ENCODE data around the gene ZNF627. TPM values are rescaled to one million over a fixed set of nuclear protein-coding genes. Genes with fewer than 3 reads are reported as not detected.
"Not testable (repeated sequence)": the region's sequence is repeated elsewhere in the genome, so short reads cannot be mapped to it uniquely, and the experiment has no call there.

Gene ZNF627
- total RNA-seq, 2 experiments from 2014 or later, result 6.4 to 6.7 TPM

DNA sequence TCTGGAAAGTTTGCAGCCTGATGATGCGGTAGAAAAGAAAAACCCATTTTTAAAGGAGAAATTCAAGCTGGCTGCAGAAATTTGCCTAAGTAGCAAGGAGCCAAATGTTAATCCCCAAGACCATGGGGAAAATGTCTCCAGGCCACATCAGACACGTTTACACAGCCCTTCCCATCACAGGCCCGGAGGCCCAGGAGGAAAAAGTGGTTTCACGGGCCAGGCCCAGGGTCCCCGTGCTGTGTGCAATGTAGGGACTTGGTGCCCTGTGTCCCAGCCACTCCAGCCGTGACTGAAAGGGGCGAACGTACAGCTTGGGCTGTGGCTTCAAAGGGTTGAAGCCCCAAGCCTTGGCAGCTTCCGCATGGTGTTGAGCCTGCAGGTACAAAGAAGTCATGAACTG is 35.9 kb downstream of the ZNF627 start:
- Mint-ChIP-seq H3K27ac (no peak overlapping the region), H3K4me3 (no peak overlapping the region), H3K4me1 (no peaks in the 10 kb centered on the region), H3K36me3 (ENCODE audit: low read depth) (no peaks in the 10 kb centered on the region), H3K9me3 (ENCODE audit: low read depth) (peaks cover 10% of the 10 kb centered on the region), H3K27me3 (peaks cover 2% of the 10 kb centered on the region)
- ChIA-PET POLR2A (no interaction called here), CTCF (no interaction called here)
- intact Hi-C loops (cut with DNase I, micrococcal nuclease), result no loop called here
- ATAC-seq (no peak), DNase-seq (no peak)

DNA sequence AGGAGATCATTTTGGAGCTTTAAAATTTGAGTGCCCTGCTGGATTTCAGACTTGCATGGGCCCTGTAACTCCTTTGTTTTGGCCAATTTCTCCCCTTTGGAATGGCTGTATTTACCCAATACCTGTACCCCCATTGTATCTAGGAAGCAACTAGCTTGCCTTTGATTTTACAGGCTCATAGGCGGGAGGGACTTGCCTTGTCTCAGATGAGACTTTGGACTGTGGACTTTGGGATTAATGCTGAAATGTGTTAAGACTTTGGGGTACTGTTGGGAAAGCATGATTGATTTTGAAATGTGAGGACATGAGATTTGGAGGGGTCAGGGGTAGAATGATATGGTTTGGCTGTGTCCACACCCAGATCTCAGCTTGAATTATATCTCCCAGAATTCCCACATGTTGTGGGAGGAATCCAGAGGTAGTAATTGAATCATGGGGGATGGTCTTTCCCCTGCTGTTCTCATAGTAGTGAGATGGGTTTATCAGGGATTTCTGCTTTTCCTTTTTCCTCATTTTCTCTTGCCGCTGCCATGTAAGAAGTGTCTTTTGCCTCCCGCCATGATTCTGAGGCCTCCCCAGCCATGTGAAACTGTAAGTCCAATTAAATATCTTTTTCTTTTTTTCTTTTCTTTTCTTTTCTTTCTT is 36.9 kb downstream of the ZNF627 start:
- H3K27ac Mint-ChIP-seq; DNase-seq; ATAC-seq; H3K4me3 Mint-ChIP-seq; POLR2A ChIA-PET; intact Hi-C loops (cut with DNase I, micrococcal nuclease); H3K4me1 Mint-ChIP-seq; H3K27me3 Mint-ChIP-seq; H3K36me3 Mint-ChIP-seq (ENCODE audit: low read depth): not testable (repeated sequence)
- CTCF ChIA-PET, result interaction anchor here (0.6 kb wide), 1 partner anchor 669 kb away, joined by 3 read pairs; no protein-coding TSS in a partner anchor
- peaks cover 10% of the 10 kb centered on the region for H3K9me3 Mint-ChIP-seq (ENCODE audit: low read depth)

DNA sequence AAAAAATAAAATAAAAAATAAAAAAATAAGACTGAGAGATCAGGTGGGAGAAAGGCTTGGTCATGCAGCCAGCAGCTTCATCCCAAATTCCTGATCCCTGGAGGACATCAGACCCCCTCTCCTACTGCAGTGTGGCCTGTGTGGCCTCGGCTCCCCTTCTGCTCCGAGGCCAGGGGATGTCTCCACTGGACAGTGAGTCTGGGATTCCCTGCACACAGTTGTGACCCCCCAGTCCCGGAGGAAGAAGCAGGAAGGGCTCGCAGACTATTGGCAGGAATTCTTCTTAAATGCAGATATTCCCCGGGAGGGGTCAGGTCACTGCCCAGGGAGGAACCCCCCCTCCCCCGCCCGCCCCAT is 41.9 kb downstream of the ZNF627 start:
- intact Hi-C loops (cut with DNase I, micrococcal nuclease), result loop anchor here in 1 of 2 experiments (1.0 to 5.0 kb wide), 8 partner anchors 14 to 257 kb away; partner anchors contain the start of genes ELOF1, EPOR, ZNF440 and ZNF627
- ChIA-PET POLR2A (interaction anchor here (0.5 kb wide), 1 partner anchor 631 kb away, joined by 5 read pairs; no protein-coding TSS in a partner anchor), CTCF (no interaction called here)
- H3K9me3 Mint-ChIP-seq (ENCODE audit: low read depth), result no peaks in the 10 kb centered on the region
- no peaks in the 10 kb centered on the region for H3K4me1 Mint-ChIP-seq
- no peak for DNase-seq
- peak; percentile 4 for ATAC-seq
- H3K36me3 Mint-ChIP-seq (ENCODE audit: low read depth), result no peaks in the 10 kb centered on the region
- peaks cover 10% of the 10 kb centered on the region for H3K27me3 Mint-ChIP-seq
- no peak overlapping the region for H3K27ac Mint-ChIP-seq
- no peak overlapping the region for H3K4me3 Mint-ChIP-seq

DNA sequence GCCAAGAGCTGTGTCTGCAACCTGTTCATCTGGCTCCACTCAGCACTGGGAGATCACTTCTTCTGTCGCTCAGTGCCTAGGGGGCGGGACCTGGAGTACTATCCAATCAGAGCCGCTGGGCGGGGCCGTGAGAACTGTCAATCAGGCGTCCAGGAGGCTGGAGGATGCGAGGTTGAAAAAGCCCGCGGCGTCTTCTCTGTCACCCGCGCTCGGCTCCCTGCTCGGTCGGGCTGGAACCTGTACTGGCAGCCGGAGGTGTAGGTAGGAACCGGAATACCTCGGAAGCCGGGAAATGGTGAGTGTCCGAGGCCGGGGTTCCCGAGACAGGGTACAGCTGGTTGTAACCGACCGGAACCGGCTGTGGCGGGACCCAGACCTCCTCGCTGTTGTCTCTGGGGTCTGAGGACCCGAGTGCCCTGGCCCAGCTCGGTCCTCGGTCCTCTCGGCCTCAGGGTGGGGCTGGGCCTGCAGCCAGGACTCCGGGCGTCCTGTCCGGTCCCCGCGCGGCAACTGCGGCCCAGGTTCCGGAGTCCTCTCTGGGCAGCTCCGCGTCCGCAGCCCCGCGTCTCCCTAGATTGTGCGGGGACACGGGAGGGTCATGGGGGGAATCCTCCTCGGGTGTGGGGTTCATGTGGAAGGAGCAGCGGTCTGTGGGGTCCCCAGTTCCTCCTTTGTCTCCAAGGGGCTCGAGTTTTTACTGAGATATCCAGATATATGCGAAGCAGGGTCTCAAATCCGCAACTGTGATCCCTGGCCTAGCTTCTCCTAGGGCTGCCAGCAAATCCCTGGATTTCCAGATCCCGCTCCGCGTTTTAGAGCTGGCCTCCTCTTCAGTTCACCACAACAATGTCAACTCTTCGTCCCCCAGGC is 42.6 kb downstream of the ZNF627 start:
- intact Hi-C loops (cut with DNase I, micrococcal nuclease), result loop anchor here in 1 of 2 experiments (1.0 to 5.0 kb wide), 8 partner anchors 15 to 258 kb away; partner anchors contain the start of genes ELOF1, EPOR, ZNF440 and ZNF627

DNA sequence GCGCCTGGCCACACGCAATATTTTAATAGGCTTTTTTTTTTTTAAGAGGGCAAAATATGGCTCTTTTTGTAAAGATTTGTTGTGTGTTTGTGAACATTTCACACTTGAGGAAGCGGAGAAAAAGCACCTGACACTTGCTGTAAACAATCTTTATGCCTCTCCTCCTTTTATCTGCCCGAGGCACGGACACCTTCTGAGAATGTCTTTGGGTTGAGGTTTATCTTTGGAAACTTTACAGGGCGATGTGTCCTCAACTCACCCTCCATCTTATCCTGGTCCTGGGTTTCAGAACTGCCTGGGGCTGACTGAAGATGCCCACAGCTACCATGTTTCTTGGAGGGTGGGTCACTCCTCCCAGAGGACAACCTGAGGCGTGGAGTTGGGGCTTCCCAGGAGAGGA is 44.0 kb downstream of the ZNF627 start:
- Mint-ChIP-seq H3K27me3 (peaks cover 10% of the 10 kb centered on the region), H3K27ac (no peak overlapping the region), H3K36me3 (ENCODE audit: low read depth) (no peaks in the 10 kb centered on the region), H3K9me3 (ENCODE audit: low read depth) (no peaks in the 10 kb centered on the region), H3K4me1 (no peaks in the 10 kb centered on the region), H3K4me3 (no peak overlapping the region)
- CTCF ChIA-PET, result interaction anchor here (0.6 kb wide), 2 partner anchors 93 to 198 kb away, joined by 4 to 5 read pairs; no protein-coding TSS in a partner anchor
- intact Hi-C loops (cut with DNase I, micrococcal nuclease), result no loop called here
- no peak for DNase-seq
- ATAC-seq, result no peak
- POLR2A ChIA-PET, result no interaction called here

More for the DNA sequence above, 42.6 kb downstream of the ZNF627 start:
- H3K4me3 Mint-ChIP-seq, result peak overlapping the region; percentile 76
- H3K9me3 Mint-ChIP-seq (ENCODE audit: low read depth), result no peaks in the 10 kb centered on the region
- POLR2A ChIA-PET, result interaction anchor here (0.5 to 0.7 kb wide), 2 partner anchors 484 to 630 kb away, joined by 3 to 5 read pairs; no protein-coding TSS in a partner anchor
- peaks cover 10% of the 10 kb centered on the region for H3K27me3 Mint-ChIP-seq
- peak; percentile 100 for ATAC-seq
- no peak overlapping the region for H3K27ac Mint-ChIP-seq
- CTCF ChIA-PET, result interaction anchor here (0.6 kb wide), 1 partner anchor 103 kb away, joined by 4 read pairs; no protein-coding TSS in a partner anchor
- H3K4me1 Mint-ChIP-seq, result no peaks in the 10 kb centered on the region
- no peaks in the 10 kb centered on the region for H3K36me3 Mint-ChIP-seq (ENCODE audit: low read depth)
- peak; percentile 98 for DNase-seq

DNA sequence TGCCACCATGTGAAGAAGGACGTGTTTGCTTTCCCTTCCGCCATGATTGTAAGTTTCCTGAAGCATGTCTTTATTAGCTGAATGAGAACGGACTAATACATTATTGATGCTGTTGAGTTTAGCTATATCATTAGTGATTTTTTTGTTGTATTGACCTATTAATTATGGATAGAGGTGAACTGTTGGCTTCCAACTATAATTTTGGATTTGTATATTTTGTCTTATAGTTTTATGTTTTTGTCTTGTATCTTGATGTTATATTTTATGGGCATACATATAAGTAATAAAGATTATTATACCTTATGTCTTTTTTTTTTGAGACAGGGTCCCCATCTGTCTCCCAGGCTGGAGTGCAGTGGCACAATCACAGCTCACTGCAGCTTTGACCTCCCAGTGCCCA is 45.6 kb downstream of the ZNF627 start:
- H3K4me3 Mint-ChIP-seq, result no peak overlapping the region
- ChIA-PET POLR2A (no interaction called here), CTCF (no interaction called here)
- peaks cover 10% of the 10 kb centered on the region for H3K27me3 Mint-ChIP-seq
- no peaks in the 10 kb centered on the region for H3K9me3 Mint-ChIP-seq (ENCODE audit: low read depth)
- no peaks in the 10 kb centered on the region for H3K4me1 Mint-ChIP-seq
- DNase-seq, result no peak
- intact Hi-C loops (cut with DNase I, micrococcal nuclease), result no loop called here
- no peaks in the 10 kb centered on the region for H3K36me3 Mint-ChIP-seq (ENCODE audit: low read depth)
- H3K27ac Mint-ChIP-seq, result no peak overlapping the region
- no peak for ATAC-seq

DNA sequence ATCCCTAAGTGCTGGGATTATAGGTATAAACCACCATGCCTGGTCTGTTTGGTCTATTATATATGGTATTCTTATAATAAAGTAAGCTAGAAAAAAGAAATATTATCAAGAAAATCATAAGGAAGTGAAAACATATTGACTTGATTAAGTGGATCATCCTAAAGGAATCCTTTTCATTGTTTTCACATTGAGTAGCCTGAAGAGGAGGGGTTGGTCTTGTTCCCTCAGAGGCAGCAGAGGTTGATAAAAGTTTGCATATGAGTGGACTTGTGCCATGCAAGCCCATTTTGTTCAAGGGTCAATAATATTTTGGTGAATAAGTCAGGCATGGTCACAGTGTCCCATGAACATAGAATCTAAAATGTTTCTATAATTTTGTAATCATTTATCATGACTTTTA is 52.7 kb downstream of the ZNF627 start:
- Mint-ChIP-seq H3K36me3 (ENCODE audit: low read depth) (peaks cover 13% of the 10 kb centered on the region), H3K27me3 (no peaks in the 10 kb centered on the region), H3K9me3 (ENCODE audit: low read depth) (peaks cover 21% of the 10 kb centered on the region), H3K4me1 (no peaks in the 10 kb centered on the region), H3K4me3 (no peak overlapping the region), H3K27ac (no peak overlapping the region)
- DNase-seq (no peak), ATAC-seq (no peak)
- intact Hi-C loops (cut with DNase I, micrococcal nuclease), result no loop called here
- POLR2A ChIA-PET, result no interaction called here
- CTCF ChIA-PET, result interaction anchor here (0.6 to 1.1 kb wide), 3 partner anchors 13 to 828 kb away, joined by 3 to 4 read pairs (median 3); no protein-coding TSS in a partner anchor

DNA sequence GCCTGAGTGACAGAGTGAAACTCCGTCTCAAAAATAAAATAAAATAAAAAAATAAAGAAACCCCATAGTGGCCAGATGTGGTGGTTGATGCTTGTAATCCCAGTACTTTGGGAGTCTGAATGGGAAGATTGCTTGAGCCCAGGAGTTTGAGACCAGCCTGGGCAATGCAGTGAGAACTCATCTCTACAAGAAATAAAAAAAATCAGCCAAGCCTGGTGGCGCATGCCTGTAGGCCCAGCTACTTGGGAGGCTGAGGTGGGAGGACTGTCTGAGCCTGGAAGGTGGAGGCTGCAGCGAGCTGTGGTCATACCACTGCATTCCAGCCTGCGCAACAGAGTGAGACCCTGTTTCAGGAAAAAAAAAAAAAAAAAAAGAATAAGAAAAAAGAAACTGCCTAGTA is 53.8 kb downstream of the ZNF627 start:
- POLR2A ChIA-PET, result no interaction called here
- no peak for ATAC-seq
- intact Hi-C loops (cut with DNase I, micrococcal nuclease), result no loop called here
- DNase-seq, result no peak
- H3K36me3 Mint-ChIP-seq (ENCODE audit: low read depth), result peaks cover 13% of the 10 kb centered on the region
- CTCF ChIA-PET, result no interaction called here
- no peak overlapping the region for H3K27ac Mint-ChIP-seq
- no peaks in the 10 kb centered on the region for H3K4me1 Mint-ChIP-seq
- H3K27me3 Mint-ChIP-seq, result no peaks in the 10 kb centered on the region
- no peak overlapping the region for H3K4me3 Mint-ChIP-seq
- peaks cover 21% of the 10 kb centered on the region for H3K9me3 Mint-ChIP-seq (ENCODE audit: low read depth)

DNA sequence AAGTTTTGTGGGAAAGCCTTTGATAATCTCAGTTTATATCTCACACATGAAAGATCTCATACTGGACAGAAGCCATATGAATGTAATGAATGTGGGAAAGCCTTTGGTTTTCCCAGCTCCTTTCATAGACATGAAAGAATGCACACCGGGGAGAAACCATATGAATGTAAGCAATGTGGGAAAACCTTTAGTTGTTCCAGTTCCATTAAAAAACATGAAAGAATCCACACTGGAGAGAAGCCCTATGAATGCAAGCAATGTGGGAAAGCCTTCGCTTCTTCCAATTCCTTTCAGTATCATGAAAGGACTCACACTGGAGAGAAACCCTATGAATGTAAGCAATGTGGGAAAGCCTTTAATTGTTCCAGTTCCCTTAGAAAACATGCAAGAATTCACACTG is 54.8 kb downstream of the ZNF627 start:
- no peak for DNase-seq
- Mint-ChIP-seq H3K36me3 (ENCODE audit: low read depth) (peaks cover 13% of the 10 kb centered on the region), H3K4me3 (no peak overlapping the region), H3K27ac (no peak overlapping the region), H3K4me1 (no peaks in the 10 kb centered on the region), H3K9me3 (ENCODE audit: low read depth) (peaks cover 21% of the 10 kb centered on the region), H3K27me3 (peaks cover 5% of the 10 kb centered on the region)
- intact Hi-C loops (cut with DNase I, micrococcal nuclease), result no loop called here
- POLR2A ChIA-PET, result no interaction called here
- ATAC-seq, result no peak
- CTCF ChIA-PET, result no interaction called here

DNA sequence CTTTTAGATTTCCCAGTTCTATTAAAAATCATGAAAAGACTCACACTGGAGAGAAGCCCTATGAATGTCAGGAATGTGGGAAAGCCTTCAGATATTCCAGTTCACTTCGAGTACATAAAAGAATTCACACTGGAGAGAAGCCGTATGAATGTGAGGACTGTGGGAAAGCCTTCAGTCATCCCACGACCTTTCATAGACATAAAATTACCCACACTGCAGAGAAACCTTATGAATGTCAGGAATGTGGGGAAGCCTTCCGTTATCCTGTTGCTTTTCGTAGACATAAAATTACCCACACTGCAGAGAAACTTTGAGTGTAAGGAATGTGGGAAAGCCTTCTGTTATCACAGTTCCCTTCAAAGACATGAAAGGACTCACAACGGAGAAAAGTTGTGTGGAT is 55.2 kb downstream of the ZNF627 start:
- H3K27ac Mint-ChIP-seq, result no peak overlapping the region
- H3K4me1 Mint-ChIP-seq, result no peaks in the 10 kb centered on the region
- intact Hi-C loops (cut with DNase I, micrococcal nuclease), result no loop called here
- no peak overlapping the region for H3K4me3 Mint-ChIP-seq
- H3K27me3 Mint-ChIP-seq, result peaks cover 5% of the 10 kb centered on the region
- DNase-seq (no peak), ATAC-seq (no peak)
- peaks cover 13% of the 10 kb centered on the region for H3K36me3 Mint-ChIP-seq (ENCODE audit: low read depth)
- H3K9me3 Mint-ChIP-seq (ENCODE audit: low read depth), result peaks cover 21% of the 10 kb centered on the region
- CTCF ChIA-PET, result no interaction called here
- POLR2A ChIA-PET, result no interaction called here

DNA sequence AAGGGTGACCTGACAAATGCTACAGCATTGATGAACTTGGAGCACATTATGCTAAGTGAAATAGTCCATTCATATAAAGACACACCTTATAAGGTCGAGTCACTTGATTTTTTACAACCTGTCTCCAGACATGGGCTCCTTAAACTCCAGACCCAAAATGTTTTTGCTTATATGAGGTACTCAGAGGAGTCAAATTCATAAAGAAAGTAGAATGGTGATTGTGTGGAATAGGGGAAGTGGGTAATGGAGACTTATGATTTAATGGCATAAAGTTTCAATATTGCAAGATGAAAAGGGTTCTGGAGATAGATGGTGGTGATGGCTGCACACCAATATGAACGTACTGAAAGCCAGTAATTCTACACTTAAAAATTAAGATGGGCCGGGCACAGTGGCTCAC is 59.3 kb downstream of the ZNF627 start:
- peaks cover 5% of the 10 kb centered on the region for H3K27me3 Mint-ChIP-seq
- H3K36me3 Mint-ChIP-seq (ENCODE audit: low read depth), result peaks cover 12% of the 10 kb centered on the region
- ChIA-PET CTCF (no interaction called here), POLR2A (no interaction called here)
- peaks cover 20% of the 10 kb centered on the region for H3K9me3 Mint-ChIP-seq (ENCODE audit: low read depth)
- no peak overlapping the region for H3K4me3 Mint-ChIP-seq
- no peak overlapping the region for H3K27ac Mint-ChIP-seq
- intact Hi-C loops (cut with DNase I, micrococcal nuclease), result no loop called here
- no peaks in the 10 kb centered on the region for H3K4me1 Mint-ChIP-seq
- ATAC-seq (no peak), DNase-seq (no peak)

DNA sequence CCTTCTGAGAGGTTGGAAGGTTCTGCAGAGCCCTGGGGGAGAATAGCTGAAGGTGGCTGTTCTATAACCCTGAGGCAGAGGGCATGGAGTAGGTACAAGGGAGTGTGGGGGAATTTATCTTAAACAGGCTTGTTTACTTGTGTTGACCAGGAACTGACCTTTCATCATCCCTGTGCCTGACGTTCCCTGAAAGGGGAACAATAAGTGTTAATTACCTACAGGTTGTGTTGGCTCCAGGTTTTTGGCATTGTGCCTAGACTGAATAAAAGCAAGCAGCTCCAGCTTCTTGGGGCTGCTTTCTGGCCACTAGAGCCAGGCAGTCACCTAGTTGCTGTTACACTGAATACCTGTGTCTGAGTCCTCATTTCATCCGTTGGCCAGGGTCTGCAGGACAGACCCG is 60.0 kb downstream of the ZNF627 start:
- H3K4me1 Mint-ChIP-seq, result no peaks in the 10 kb centered on the region
- peaks cover 5% of the 10 kb centered on the region for H3K27me3 Mint-ChIP-seq
- POLR2A ChIA-PET, result no interaction called here
- DNase-seq (no peak), ATAC-seq (no peak)
- H3K36me3 Mint-ChIP-seq (ENCODE audit: low read depth), result peaks cover 5% of the 10 kb centered on the region
- intact Hi-C loops (cut with DNase I, micrococcal nuclease), result no loop called here
- no peak overlapping the region for H3K27ac Mint-ChIP-seq
- H3K4me3 Mint-ChIP-seq, result no peak overlapping the region
- CTCF ChIA-PET, result no interaction called here
- H3K9me3 Mint-ChIP-seq (ENCODE audit: low read depth), result peaks cover 12% of the 10 kb centered on the region
